Adipocyte (in vitro differentiated cells): Measurements from ENCODE around the gene JAM3.

ENCODE experiments used
- DNase-seq: peaks from one replicate; pipeline ENCODE4 v3.0.0-alpha.2; 2015; ENCODE audit warnings: low read depth
- H3K27me3 ChIP-seq: replicated peaks from 2 replicates; pipeline ENCODE4 v1.7.0; 2013; ENCODE audit warnings: mild to moderate bottlenecking, low read length, moderate library complexity; ENCODE audit not compliant: control insufficient read depth, insufficient read depth
- H3K36me3 ChIP-seq: 2 replicates; pipeline ENCODE4 v1.7.0; 2013; ENCODE audit warnings: low read length, mild to moderate bottlenecking, moderate library complexity; ENCODE audit not compliant: control insufficient read depth, insufficient read depth, severe bottlenecking
- H3K4me1 ChIP-seq: 2 replicates; pipeline ENCODE4 v1.7.0; 2013; ENCODE audit warnings: mild to moderate bottlenecking, low read length, moderate library complexity; ENCODE audit not compliant: control insufficient read depth, insufficient read depth
- H3K4me3 ChIP-seq: 2 replicates; pipeline ENCODE4 v1.7.0; 2013; ENCODE audit warnings: mild to moderate bottlenecking, low read length, moderate library complexity
- H3K9ac ChIP-seq: 2 replicates; pipeline ENCODE4 v1.7.0; 2013; ENCODE audit warnings: mild to moderate bottlenecking, low read length, moderate library complexity
- H3K9me3 ChIP-seq: 2 replicates; pipeline ENCODE4 v1.7.0; 2013; ENCODE audit warnings: mild to moderate bottlenecking, low read length, moderate library complexity; ENCODE audit not compliant: control insufficient read depth

Gene JAM3

DNA sequence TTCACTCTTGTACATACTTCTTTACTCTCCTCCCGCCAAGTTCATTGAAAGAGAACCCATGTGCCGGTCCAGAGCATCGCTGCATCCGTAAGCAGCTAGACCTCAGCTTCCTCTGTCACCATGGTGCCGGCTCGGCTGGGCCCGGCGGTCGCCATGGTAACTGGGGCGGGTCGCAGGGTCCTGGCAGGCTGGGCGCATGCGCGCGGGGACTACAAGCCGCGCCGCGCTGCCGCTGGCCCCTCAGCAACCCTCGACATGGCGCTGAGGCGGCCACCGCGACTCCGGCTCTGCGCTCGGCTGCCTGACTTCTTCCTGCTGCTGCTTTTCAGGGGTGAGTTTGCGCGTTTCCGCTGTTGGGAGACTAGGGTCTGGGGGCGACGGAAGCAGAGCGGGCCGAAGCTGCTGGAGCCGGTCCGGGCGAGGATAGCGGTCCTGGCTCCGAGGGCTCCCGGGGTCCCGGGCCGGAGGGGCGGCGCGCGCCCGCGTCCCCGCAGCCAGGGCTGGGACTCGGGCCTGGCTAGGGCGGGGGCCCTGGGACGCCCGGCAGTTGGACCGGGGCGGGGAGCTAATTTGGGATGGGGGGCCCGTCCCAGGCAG is at the start of gene JAM3:
Gene JAM3, plus strand, starts transcription at position 244 of the 597 bp plus-strand sequence. Its CDS starts 12 bp downstream, at position 256.
- DNase-seq: peak; percentile 99

DNA sequence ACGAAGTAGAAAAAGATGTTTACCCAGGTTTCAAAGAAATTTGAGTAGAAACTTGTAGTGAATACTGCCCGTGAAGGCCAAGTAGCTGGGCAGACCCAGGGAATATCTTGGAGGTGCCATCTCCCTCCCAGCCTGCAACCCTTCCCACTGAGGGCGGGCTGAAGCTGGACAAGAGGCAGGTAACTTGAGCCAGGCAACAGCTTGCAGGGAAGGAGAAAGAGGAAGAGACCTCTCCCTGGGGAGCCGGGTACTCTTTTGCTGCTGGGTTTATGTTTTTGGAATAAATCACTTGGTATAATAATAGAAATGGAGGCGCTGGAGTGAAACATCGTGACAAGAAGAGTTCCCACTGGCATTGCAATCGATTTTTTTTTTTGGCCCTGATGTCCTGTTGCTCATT is 49.4 kb upstream of the JAM3 start:
- Histone ChIP-seq H3K9ac (no peak overlapping the region), H3K4me1 (no peaks in the 10 kb centered on the region), H3K27me3 (peaks cover 52% of the 10 kb centered on the region), H3K4me3 (no peak overlapping the region), H3K9me3 (peaks cover 6% of the 10 kb centered on the region), H3K36me3 (no peaks in the 10 kb centered on the region)
- DNase-seq: no peak

More for the DNA sequence above, at the start of gene JAM3:
- Histone ChIP-seq H3K27me3 (peaks cover 11% of the 10 kb centered on the region), H3K9ac (peak within 1 kb of the TSS; percentile 88), H3K36me3 (no peaks in the 10 kb centered on the region), H3K4me3 (peak within 1 kb of the TSS; percentile 94), H3K9me3 (no peaks in the 10 kb centered on the region), H3K4me1 (peaks cover 7% of the 10 kb centered on the region)

DNA sequence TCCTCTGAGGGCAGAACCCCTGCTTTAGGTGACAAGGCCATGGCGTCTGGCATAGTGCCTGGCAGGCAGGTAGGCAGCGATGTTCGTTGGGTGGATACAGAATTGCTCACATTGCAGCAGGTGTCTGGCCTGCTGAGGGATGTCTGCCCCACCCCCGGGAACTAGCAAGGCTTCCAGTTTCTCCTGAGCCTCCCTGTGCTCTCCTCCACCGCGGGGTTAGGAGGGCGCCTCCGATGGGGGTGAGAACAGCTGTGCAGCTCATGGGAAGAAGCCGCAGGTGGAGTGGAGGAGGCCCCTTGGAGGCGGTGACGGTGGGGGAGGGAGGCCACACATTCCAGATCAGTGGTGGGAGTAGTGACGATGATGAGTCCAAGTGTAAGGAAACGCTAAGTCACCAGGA is 48.3 kb upstream of the JAM3 start:
- no peak overlapping the region for H3K9ac ChIP-seq
- H3K27me3 ChIP-seq: peaks cover 51% of the 10 kb centered on the region
- no peaks in the 10 kb centered on the region for H3K36me3 ChIP-seq
- DNase-seq: no peak
- H3K4me1 ChIP-seq: no peaks in the 10 kb centered on the region
- H3K4me3 ChIP-seq: no peak overlapping the region
- peaks cover 6% of the 10 kb centered on the region for H3K9me3 ChIP-seq

DNA sequence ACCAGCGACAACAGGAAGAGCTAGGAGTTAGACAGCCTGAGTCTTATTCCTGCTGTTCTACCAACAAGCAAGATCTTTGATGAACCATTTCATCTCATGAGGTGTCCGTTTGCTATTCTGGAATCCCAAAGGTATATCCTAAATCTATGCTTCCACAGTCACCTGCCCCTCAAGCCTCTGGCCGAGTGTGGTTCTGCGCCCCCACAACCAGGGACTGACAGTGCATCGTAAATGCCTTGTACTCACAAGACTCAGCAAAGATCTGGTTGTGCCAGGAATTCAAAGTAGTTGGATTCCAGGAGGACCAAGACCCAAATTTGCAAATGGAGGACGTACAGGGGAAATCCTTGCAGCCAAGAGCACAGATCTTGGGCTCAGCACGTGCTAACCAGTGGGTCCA is 47.5 kb upstream of the JAM3 start:
- no peak for DNase-seq
- Histone ChIP-seq H3K27me3 (peaks cover 48% of the 10 kb centered on the region), H3K9ac (no peak overlapping the region), H3K36me3 (no peaks in the 10 kb centered on the region), H3K4me1 (no peaks in the 10 kb centered on the region), H3K9me3 (peaks cover 6% of the 10 kb centered on the region), H3K4me3 (no peak overlapping the region)

DNA sequence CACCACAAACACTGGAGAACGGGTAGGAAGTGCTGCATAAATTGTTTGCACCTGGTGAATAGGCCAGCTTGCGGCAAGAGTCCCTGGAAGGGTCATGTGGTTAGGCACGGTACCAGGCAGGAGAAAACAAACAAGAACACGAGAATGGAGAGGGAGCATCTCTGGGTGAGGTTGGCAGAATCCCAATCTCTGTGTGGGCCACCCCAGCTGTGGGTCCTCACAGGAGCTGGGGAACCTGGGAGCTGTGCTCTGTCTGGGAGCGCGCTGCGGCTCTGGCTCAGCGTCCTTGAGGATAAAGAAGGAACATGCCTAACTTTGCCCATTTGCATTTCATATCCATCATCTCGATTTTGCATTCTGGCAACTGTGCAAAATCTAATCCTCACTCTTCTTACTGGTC is 46.1 kb upstream of the JAM3 start:
- no peaks in the 10 kb centered on the region for H3K36me3 ChIP-seq
- no peak overlapping the region for H3K4me3 ChIP-seq
- no peak for DNase-seq
- H3K9ac ChIP-seq: no peak overlapping the region
- H3K27me3 ChIP-seq: peaks cover 44% of the 10 kb centered on the region
- no peaks in the 10 kb centered on the region for H3K9me3 ChIP-seq
- H3K4me1 ChIP-seq: no peaks in the 10 kb centered on the region

DNA sequence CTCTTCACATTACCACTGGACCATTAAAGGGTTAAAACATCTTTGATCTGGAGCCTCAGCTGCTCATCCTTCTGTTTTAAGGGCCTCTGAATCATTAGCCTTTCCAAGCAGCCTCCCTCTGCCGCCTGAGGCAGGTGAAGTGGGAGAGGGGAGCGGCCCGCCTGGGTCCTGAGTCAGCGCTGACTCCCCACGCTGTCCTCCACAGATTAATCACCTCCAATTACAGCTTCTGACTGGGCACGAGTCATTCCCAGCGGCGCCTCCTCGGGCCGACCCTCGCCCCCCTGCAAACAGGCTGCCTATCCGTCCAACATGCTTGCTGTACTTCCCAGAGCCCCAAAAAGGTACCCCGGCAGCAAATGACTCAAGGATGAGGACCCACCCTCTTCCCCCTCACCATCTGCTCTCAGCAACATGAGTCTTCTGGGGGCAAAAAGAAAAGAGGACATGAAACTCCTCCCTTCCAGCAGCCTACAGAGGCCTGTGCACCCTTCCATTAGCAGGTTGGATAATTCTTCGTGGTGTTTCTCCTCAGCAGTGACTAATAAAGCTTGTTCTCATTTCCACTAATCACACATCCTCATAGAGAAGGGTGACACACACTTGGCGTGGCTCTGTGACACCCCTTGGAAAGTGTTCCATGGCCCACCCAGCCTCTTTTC is 44.3 kb upstream of the JAM3 start:
- H3K27me3 ChIP-seq: peaks cover 45% of the 10 kb centered on the region
- no peak for DNase-seq
- H3K9ac ChIP-seq: no peak overlapping the region
- no peak overlapping the region for H3K4me3 ChIP-seq
- no peaks in the 10 kb centered on the region for H3K36me3 ChIP-seq
- no peaks in the 10 kb centered on the region for H3K4me1 ChIP-seq
- no peaks in the 10 kb centered on the region for H3K9me3 ChIP-seq

DNA sequence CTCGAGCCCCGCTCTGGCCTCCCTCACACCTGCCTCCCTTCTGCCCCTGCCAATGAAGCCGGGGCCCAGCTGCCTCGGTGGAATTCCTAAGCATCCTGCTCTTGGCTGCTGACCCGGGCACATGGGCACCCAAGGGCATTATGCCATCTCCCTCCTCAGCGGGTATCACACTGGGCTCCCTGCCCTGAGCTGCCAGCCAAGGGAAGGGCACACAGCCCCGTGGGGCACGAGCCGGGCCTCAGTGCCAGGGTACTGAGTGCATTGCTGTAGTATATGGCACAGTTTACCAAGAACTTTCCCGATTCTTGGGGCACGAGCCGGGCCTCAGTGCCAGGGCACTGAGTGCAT is 43.8 kb upstream of the JAM3 start:
- Histone ChIP-seq H3K9ac (no peak overlapping the region), H3K9me3 (no peaks in the 10 kb centered on the region), H3K4me3 (no peak overlapping the region), H3K36me3 (no peaks in the 10 kb centered on the region), H3K27me3 (peaks cover 45% of the 10 kb centered on the region), H3K4me1 (no peaks in the 10 kb centered on the region)
- DNase-seq: no peak

DNA sequence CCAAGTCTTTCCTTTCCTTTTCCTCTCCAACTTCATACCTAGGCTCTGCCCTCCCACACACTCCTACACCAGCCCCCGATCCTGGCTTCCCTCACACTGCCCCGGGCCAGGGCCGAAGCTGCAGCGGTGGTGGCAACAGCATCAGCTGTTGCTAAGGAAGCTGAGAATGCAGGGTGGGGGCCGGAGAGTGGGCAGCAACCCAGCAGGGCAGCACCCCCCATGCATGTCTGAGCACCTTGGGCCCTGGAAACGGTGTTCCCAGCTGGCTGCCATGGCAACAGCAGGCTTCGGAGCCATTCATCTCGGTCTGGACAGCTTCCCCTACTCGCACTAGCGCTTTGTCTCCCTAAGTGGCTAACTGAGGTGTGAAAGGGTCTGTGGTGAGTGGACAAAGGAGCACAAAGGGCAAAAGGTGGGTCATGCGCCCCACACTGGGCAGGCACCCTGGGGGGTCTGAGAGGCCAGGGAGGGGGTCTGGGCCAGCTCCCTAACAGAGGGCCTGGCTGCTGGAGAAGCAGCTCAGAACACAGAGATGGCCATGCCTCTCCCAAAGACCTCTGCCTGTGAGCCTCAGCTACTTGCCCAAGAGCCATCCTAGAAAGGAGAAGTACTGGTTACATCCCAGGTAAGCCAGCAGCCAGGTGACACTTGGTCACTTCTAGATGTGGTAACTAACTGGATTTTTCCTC is 42.1 kb upstream of the JAM3 start:
- Histone ChIP-seq H3K4me3 (no peak overlapping the region), H3K36me3 (no peaks in the 10 kb centered on the region), H3K9ac (no peak overlapping the region), H3K4me1 (no peaks in the 10 kb centered on the region), H3K27me3 (peaks cover 47% of the 10 kb centered on the region), H3K9me3 (no peaks in the 10 kb centered on the region)
- no peak for DNase-seq

DNA sequence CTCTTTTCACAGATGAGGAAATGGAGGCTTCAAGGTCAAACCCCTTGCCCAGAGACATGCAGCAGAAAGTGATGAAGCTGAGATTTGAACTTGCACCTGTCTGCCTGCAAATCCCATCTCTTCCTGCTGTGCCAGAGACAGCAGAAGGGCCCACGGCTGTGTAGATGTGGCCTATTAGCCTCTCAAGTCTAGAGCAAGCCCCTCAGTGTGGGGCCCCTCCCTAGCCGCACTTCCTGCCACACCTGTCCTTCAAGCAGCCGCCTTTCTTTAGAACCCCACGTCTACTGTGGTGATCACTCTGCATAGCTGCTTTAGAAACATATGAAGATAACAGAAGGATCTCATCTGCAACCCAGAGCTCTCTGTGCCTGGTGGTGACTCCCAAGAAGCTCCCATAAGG is 41.2 kb upstream of the JAM3 start:
- peaks cover 52% of the 10 kb centered on the region for H3K27me3 ChIP-seq
- H3K4me1 ChIP-seq: no peaks in the 10 kb centered on the region
- no peak for DNase-seq
- H3K36me3 ChIP-seq: no peaks in the 10 kb centered on the region
- H3K9me3 ChIP-seq: no peaks in the 10 kb centered on the region
- no peak overlapping the region for H3K9ac ChIP-seq
- H3K4me3 ChIP-seq: no peak overlapping the region

DNA sequence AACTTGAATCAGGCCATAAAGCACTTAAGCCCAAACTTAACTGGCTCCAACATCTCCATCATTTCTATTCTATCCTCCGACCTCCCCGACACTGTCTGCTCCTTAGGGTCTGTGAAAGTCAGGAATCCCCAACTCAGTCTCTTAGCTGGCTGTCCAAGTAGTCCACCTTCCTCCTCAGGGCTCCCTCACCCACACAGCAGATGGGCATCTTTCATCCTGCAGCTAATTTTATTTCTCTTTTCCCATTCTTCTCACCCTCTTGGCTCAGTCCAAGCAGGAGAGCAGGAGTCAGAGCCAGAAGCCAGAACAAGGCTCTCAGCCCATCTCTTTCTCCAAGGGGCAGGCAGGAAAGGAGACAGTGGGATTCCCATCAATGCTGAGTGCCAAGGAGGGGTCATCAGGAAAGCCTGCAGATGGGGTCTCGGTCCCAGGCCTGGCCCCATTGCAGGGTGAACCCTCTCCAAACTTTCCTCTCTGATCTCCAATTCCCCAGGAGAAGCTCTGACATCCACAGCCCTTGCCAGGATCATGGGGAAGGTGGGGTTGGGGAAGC is 40.4 kb upstream of the JAM3 start:
- Histone ChIP-seq H3K4me3 (no peak overlapping the region), H3K9ac (no peak overlapping the region), H3K36me3 (no peaks in the 10 kb centered on the region), H3K27me3 (peaks cover 52% of the 10 kb centered on the region), H3K9me3 (no peaks in the 10 kb centered on the region), H3K4me1 (peaks cover 2% of the 10 kb centered on the region)
- DNase-seq: no peak

DNA sequence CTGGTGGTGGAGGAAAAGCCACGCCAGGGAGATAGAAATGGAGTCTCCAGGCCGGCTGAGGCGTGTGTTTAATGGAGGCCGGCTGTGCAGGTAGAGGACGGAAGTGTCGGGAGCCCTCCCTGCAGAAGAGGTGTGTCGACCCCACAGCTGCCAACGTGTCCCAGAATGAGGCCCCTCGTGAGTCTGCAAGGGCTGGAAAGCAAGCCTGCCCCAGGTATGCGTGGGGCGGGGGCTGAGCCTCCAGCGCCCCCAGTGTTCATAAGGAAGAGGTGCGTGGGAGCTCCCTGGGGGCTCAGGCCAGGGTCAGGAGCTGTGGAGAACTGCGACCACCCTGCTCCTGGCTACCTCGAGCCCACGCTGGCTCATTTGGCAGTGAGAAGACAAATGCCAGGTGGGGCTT is 38.0 kb upstream of the JAM3 start:
- H3K9me3 ChIP-seq: no peaks in the 10 kb centered on the region
- no peak for DNase-seq
- no peak overlapping the region for H3K9ac ChIP-seq
- no peak overlapping the region for H3K4me3 ChIP-seq
- no peaks in the 10 kb centered on the region for H3K36me3 ChIP-seq
- peaks cover 15% of the 10 kb centered on the region for H3K4me1 ChIP-seq
- peaks cover 52% of the 10 kb centered on the region for H3K27me3 ChIP-seq
